MM.1S (cell line): ENCODE measurements around the gene TAF11L10.
"Not testable (repeated sequence)": the region's sequence is repeated elsewhere in the genome, so short reads cannot be mapped to it uniquely, and the experiment has no call there.

ENCODE experiments used
- DNase-seq: peaks from one replicate; pipeline ENCODE4 v3.0.0-alpha.2; 2015
- H2AFZ ChIP-seq: fragments of 300-600 bp; sonication (generic); 2 replicates; pipeline ENCODE4 v1.6.0; 2016; ENCODE audit warnings: antibody characterized with exemption, low read length
- H3F3A ChIP-seq: fragments of 300-600 bp; sonication (generic); 2 replicates; pipeline ENCODE4 v1.6.1; 2016; ENCODE audit warnings: mild to moderate bottlenecking, antibody characterized with exemption, low read length, moderate library complexity, mixed read lengths; ENCODE audit not compliant: insufficient read depth
- H3K27ac ChIP-seq: fragments of 300-600 bp; sonication (generic); 2 replicates; pipeline ENCODE4 v1.5.1; 2016; ENCODE audit warnings: mild to moderate bottlenecking, low read length
- H3K27me3 ChIP-seq: fragments of 300-600 bp; sonication (generic); replicated peaks from 2 replicates; pipeline ENCODE4 v1.6.0; 2016; ENCODE audit warnings: low read length; ENCODE audit not compliant: insufficient read depth
- H3K36me3 ChIP-seq: fragments of 300-600 bp; sonication (generic); replicated peaks from 2 replicates; pipeline ENCODE4 v1.6.1; 2016; ENCODE audit warnings: mild to moderate bottlenecking, low read length, mixed read lengths; ENCODE audit not compliant: insufficient read depth
- H3K4me1 ChIP-seq: fragments of 300-600 bp; sonication (generic); 2 replicates; pipeline ENCODE4 v1.6.1; 2016; ENCODE audit warnings: low read length, mixed read lengths
- H3K4me2 ChIP-seq: fragments of 300-600 bp; sonication (generic); 2 replicates; pipeline ENCODE4 v1.6.0; 2016; ENCODE audit warnings: low read depth, low read length
- H3K4me3 ChIP-seq: fragments of 300-600 bp; sonication (generic); 2 replicates; pipeline ENCODE4 v1.5.1; 2016; ENCODE audit warnings: low read length, mixed read lengths
- H3K79me2 ChIP-seq: fragments of 300-600 bp; sonication (generic); 2 replicates; pipeline ENCODE4 v1.6.1; 2016; ENCODE audit warnings: mixed run types, low read length, mixed read lengths
- H3K9ac ChIP-seq: fragments of 300-600 bp; sonication (generic); 2 replicates; pipeline ENCODE4 v1.6.1; 2016; ENCODE audit warnings: low read length, mixed read lengths
- H3K9me2 ChIP-seq: fragments of 300-600 bp; sonication (generic); replicated peaks from 2 replicates; pipeline ENCODE4 v1.6.1; 2016; ENCODE audit warnings: mild to moderate bottlenecking, low read length, mixed read lengths; ENCODE audit not compliant: insufficient read depth
- H3K9me3 ChIP-seq: fragments of 300-600 bp; sonication (generic); replicated peaks from 2 replicates; pipeline ENCODE4 v1.6.1; 2016; ENCODE audit warnings: mild to moderate bottlenecking, low read length, mixed read lengths; ENCODE audit not compliant: insufficient read depth
- H4K20me1 ChIP-seq: fragments of 300-600 bp; sonication (generic); 2 replicates; pipeline ENCODE4 v1.6.1; 2016; ENCODE audit warnings: mild to moderate bottlenecking, low read length, moderate library complexity, mixed read lengths; ENCODE audit not compliant: insufficient read depth
- EZH2 ChIP-seq: fragments of 300-600 bp; sonication (generic); optimal IDR thresholded peaks from 2 replicates; pipeline ENCODE3; 2017; ENCODE audit warnings: low read depth, mild to moderate bottlenecking, antibody characterized with exemption, low read length, mixed read lengths
- EZH2phosphoT487 ChIP-seq: fragments of 300-600 bp; sonication (generic); IDR thresholded peaks from 2 replicates; pipeline ENCODE4 v1.6.1; 2018; ENCODE audit warnings: antibody characterized with exemption, low read length
- TF ChIP-seq, protein P1 (sequence below): fragments of 300-600 bp; sonication (generic); IDR thresholded peaks from 2 replicates; pipeline ENCODE4 v1.5.1; 2016; ENCODE audit warnings: antibody characterized with exemption, low read length, mixed read lengths

The TAF11L10 gene

DNA sequence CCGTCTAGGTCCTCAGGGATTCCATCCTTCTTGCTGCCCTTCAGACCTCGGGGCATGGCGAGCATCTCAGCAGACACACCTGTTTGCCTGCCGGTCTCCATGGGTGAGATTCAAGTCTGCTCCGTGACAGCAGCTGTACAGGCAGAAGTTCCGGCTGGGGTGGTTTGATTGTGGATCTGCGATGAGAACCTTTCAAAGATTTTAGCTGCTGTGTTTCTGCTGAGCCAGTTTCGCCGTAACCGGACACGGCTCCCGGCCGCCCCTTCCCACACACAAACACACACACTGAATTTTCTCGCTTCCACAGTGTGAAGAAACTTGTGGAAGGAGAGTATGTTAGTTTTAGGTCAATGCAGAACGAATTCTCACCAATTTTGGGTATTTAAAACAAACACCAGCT, at the start of gene TAF11L10:
Gene TAF11L10 (minus strand): TSS at position 101 of the 400 bp plus-strand sequence.
- not testable (repeated sequence) for H3F3A ChIP-seq, H3K9me3 ChIP-seq, H3K27ac ChIP-seq, H3K4me2 ChIP-seq, H3K9me2 ChIP-seq, H3K9ac ChIP-seq, H3K79me2 ChIP-seq, H3K27me3 ChIP-seq, DNase-seq, H3K4me1 ChIP-seq, H3K36me3 ChIP-seq, H2AFZ ChIP-seq, H3K4me3 ChIP-seq, H4K20me1 ChIP-seq

DNA sequence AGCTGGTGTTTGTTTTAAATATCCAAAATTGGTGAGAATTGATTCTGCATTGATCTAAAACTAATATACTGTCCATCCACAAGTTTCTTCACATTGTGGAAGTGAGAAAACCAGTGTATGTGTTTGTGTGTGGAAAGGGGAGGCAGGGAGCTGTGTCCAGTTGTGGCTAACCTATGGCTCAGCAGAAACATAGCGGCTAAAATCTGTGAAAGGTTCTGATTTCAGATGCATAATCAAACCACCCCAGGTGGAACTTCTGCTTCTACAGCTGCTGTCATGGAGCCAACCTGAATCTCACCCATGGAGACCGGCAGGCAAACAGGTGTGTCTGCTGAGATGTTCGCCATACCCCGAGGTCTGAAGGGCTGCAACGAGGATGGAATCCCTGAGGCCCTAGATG, 36.5 kb upstream of the TAF11L10 start, which contains the start of gene TAF11L14:
Gene TAF11L14 (plus strand): TSS at position 301 of the 400 bp plus-strand sequence.
- no peaks in the 10 kb centered on the region for H3K36me3 ChIP-seq
- DNase-seq: no peak
- no peaks in the 10 kb centered on the region for H3K9me3 ChIP-seq
- H3K4me1 ChIP-seq: no peaks in the 10 kb centered on the region
- no peak within 1 kb of the TSS for H3K4me3 ChIP-seq
- H3K27ac ChIP-seq: no peak within 1 kb of the TSS
- no peaks in the 10 kb centered on the region for H3K27me3 ChIP-seq
- no peak for TF ChIP-seq EZH2
- TF ChIP-seq, protein P1, sequence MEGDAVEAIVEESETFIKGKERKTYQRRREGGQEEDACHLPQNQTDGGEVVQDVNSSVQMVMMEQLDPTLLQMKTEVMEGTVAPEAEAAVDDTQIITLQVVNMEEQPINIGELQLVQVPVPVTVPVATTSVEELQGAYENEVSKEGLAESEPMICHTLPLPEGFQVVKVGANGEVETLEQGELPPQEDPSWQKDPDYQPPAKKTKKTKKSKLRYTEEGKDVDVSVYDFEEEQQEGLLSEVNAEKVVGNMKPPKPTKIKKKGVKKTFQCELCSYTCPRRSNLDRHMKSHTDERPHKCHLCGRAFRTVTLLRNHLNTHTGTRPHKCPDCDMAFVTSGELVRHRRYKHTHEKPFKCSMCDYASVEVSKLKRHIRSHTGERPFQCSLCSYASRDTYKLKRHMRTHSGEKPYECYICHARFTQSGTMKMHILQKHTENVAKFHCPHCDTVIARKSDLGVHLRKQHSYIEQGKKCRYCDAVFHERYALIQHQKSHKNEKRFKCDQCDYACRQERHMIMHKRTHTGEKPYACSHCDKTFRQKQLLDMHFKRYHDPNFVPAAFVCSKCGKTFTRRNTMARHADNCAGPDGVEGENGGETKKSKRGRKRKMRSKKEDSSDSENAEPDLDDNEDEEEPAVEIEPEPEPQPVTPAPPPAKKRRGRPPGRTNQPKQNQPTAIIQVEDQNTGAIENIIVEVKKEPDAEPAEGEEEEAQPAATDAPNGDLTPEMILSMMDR: no peak
- no peak for TF ChIP-seq EZH2phosphoT487
- H3K79me2 ChIP-seq: no peaks in the 10 kb centered on the region
- H3F3A ChIP-seq: no peaks in the 10 kb centered on the region
- H2AFZ ChIP-seq: no peak within 1 kb of the TSS
- H4K20me1 ChIP-seq: no peaks in the 10 kb centered on the region
- H3K9me2 ChIP-seq: no peaks in the 10 kb centered on the region
- no peak within 1 kb of the TSS for H3K4me2 ChIP-seq
- H3K9ac ChIP-seq: no peak within 1 kb of the TSS

DNA sequence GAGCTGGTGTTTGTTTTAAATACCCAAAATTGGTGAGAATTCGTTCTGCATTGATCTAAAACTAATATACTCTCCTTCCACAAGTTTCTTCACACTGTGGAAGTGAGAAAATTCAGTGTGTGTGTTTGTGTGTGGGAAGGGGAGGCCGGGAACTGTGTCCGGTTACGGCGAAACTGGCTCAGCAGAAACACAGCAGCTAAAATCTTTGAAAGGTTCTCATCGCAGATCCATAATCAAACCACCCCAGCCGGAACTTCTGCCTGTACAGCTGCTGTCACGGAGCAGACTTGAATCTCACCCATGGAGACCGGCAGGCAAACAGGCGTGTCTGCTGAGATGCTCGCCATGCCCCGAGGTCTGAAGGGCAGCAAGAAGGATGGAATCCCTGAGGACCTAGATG, 34.2 kb upstream of the TAF11L10 start, which contains the start of gene TAF11L13:
Gene TAF11L13 (plus strand): TSS at position 301 of the 400 bp plus-strand sequence.
- H3K9me2 ChIP-seq, H3K27ac ChIP-seq, H3K9ac ChIP-seq, H4K20me1 ChIP-seq, H3K4me1 ChIP-seq, H2AFZ ChIP-seq, H3K79me2 ChIP-seq, H3K27me3 ChIP-seq, H3K9me3 ChIP-seq, H3K4me3 ChIP-seq, H3K36me3 ChIP-seq, H3F3A ChIP-seq, DNase-seq, H3K4me2 ChIP-seq: not testable (repeated sequence)

DNA sequence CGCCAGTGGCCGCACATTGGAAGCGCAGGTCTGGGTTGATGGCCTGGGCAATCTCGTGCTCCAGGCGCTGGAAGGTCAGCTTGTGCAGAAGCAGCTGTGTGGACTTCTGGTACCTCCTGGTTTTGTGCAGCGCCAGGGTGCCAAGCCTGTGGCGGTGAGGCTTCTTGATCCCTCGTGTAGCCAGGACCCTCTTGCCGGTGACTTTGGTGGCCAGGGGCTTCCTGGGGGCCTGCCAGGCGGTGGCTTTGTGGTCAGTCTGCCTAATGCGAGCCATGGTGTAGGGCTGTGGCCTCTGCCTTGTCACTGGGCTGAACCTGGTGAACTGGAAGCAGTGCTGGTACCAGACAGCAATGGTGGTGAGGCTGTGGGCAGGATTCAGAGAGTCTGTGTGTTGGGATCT, 28.1 kb upstream of the TAF11L10 start:
- Histone ChIP-seq H3K36me3 (no peaks in the 10 kb centered on the region), H3K79me2 (no peaks in the 10 kb centered on the region), H3K9ac (no peak overlapping the region), H2AFZ (no peak overlapping the region), H4K20me1 (no peaks in the 10 kb centered on the region), H3K4me1 (no peaks in the 10 kb centered on the region), H3K9me2 (no peaks in the 10 kb centered on the region), H3K27ac (no peak overlapping the region), H3F3A (no peaks in the 10 kb centered on the region), H3K4me3 (no peak overlapping the region), H3K9me3 (no peaks in the 10 kb centered on the region), H3K4me2 (no peak overlapping the region), H3K27me3 (no peaks in the 10 kb centered on the region)
- no peak for DNase-seq
- no peak for TF ChIP-seq EZH2phosphoT487
- no peak for TF ChIP-seq EZH2
- TF ChIP-seq, protein P1: no peak
